K562 (cell line): Measurements from ENCODE around the gene TMPRSS5. TPM values are rescaled to one million over a fixed set of nuclear protein-coding genes. Genes with fewer than 3 reads are reported as not detected.

ENCODE experiments used
- ATAC-seq: fragments of 200-7000 bp; cut with Tn5 transposase; 3 replicates; pipeline ENCODE4 v1.9.1; 2020; ENCODE audit warnings: moderate library complexity
- BruUV-seq: library from RNA; stranded (reverse); fragments of 400-500 nt; replicated peaks from 2 replicates; lab custom pipeline; 2021; lab: Mats Ljungman, UMichigan
- CTCF ChIA-PET: fragments of 300-600 bp; formaldehyde crosslinking; extraction: SDS; loops from one replicate; lab custom pipeline; 2021; ENCODE audit warnings: low intra/inter-chr PET ratio; lab: Yijun Ruan, JAX
- POLR2A ChIA-PET: fragments of 300-600, 350-650 bp; sonication (Branson Sonifier 250); formaldehyde crosslinking; extraction: SDS; loops from one replicate; lab custom pipeline; 2021; ENCODE audit warnings: antibody characterized with exemption, inconsistent platforms; lab: Yijun Ruan, JAX
- DNase-seq, 4 experiments: peaks; one replicate each; pipeline versions ENCODE4 v3.0.0 to v3.0.0-alpha.2; 2011 to 2018; ENCODE audit warnings: low spot score in 3 of 4, mixed read lengths in 3 of 4; ENCODE audit errors: extremely low read depth in 1 of 4
- FAIRE-seq: peaks from 2 replicates; lab custom pipeline; 2011; peaks lifted over from hg19 to GRCh38; lab: Jason Lieb, UNC
- H2AFZ ChIP-seq: 2 replicates; pipeline ENCODE4 v1.6.0; 2011; ENCODE audit warnings: low read depth, low read length, control low read depth, inconsistent platforms
- H3K27ac ChIP-seq: fragments of 200-600 bp; 3 replicates; pipeline ENCODE4 v1.8.0; 2011; ENCODE audit warnings: low read depth, mild to moderate bottlenecking, control low read depth, inconsistent platforms, low read length, moderate library complexity, mixed read lengths; ENCODE audit errors: extremely low read depth
- H3K27me3 ChIP-seq, 2 experiments: fragments of 300-600 bp in 1 of 2; 2 replicates in 1 of 2; 3 replicates in 1 of 2; pipeline versions ENCODE4 v1.6.0 to v1.8.0; 2011; ENCODE audit warnings: inconsistent platforms in 2 of 2, low read length in 2 of 2, mild to moderate bottlenecking in 1 of 2, mixed read lengths in 1 of 2, moderate library complexity in 1 of 2; ENCODE audit not compliant: control insufficient read depth in 2 of 2, insufficient read depth in 2 of 2
- H3K36me3 ChIP-seq: fragments of 300-600 bp; 3 replicates; pipeline ENCODE4 v1.8.0; 2011; ENCODE audit warnings: mild to moderate bottlenecking, low read length, inconsistent platforms; ENCODE audit not compliant: control insufficient read depth, insufficient read depth
- H3K4me1 ChIP-seq, 2 experiments: fragments of 200-600 bp in 1 of 2; replicated peaks in 1 of 2; 2 replicates in 1 of 2; 3 replicates in 1 of 2; pipeline versions ENCODE4 v1.5.1 to v1.8.0; 2011; ENCODE audit warnings: inconsistent platforms in 2 of 2, low read length in 2 of 2, mild to moderate bottlenecking in 1 of 2, mixed read lengths in 1 of 2, moderate library complexity in 1 of 2; ENCODE audit not compliant: control insufficient read depth in 2 of 2, insufficient read depth in 2 of 2
- H3K4me2 ChIP-seq: 2 replicates; pipeline ENCODE4 v1.6.1; 2011; ENCODE audit warnings: low read length, control low read depth, inconsistent platforms, mixed read lengths; ENCODE audit not compliant: insufficient read depth
- H3K4me3 ChIP-seq: fragments of 200-600 bp; sonication (generic), shearing (Covaris generic); 2 replicates; pipeline ENCODE4 v1.5.1; 2016; ENCODE audit warnings: control low read depth, inconsistent platforms
- H3K79me2 ChIP-seq: fragments of 200-600 bp; 3 replicates; pipeline ENCODE4 v1.8.0; 2011; ENCODE audit warnings: low read length, inconsistent platforms; ENCODE audit not compliant: control insufficient read depth, insufficient read depth
- H3K9ac ChIP-seq, 2 experiments: 2 replicates each; pipeline versions ENCODE4 v1.6.0 to v1.6.1; 2011; ENCODE audit warnings: low read depth in 2 of 2, low read length in 2 of 2, control low read depth in 1 of 2, inconsistent platforms in 1 of 2, mild to moderate bottlenecking in 1 of 2, mixed read lengths in 1 of 2; ENCODE audit not compliant: insufficient read depth in 1 of 2
- H3K9me1 ChIP-seq: one replicate; pipeline ENCODE4 v1.6.0; 2011; ENCODE audit warnings: inconsistent platforms, mild to moderate bottlenecking, low read length, moderate library complexity; ENCODE audit not compliant: control insufficient read depth, insufficient read depth
- H3K9me3 ChIP-seq: replicated peaks from 2 replicates; pipeline ENCODE4 v1.5.1; 2011; ENCODE audit warnings: low read depth, low read length, inconsistent platforms; ENCODE audit not compliant: control insufficient read depth, insufficient read depth
- H4K20me1 ChIP-seq: replicated peaks from 2 replicates; pipeline ENCODE4 v1.6.1; 2011; ENCODE audit warnings: low read length, inconsistent platforms, mixed read lengths; ENCODE audit not compliant: control insufficient read depth, insufficient read depth
- BRD9 ChIP-seq: fragments of 450-650 bp; IDR thresholded peaks from 2 replicates; pipeline ENCODE4 v1.6.1; 2018; ENCODE audit warnings: low read depth; ENCODE audit not compliant: partially characterized antibody
- CBX1 ChIP-seq: sonication (generic); IDR thresholded peaks from 2 replicates; pipeline ENCODE4 v1.6.1; 2016; ENCODE audit warnings: antibody characterized with exemption, low read depth, mild to moderate bottlenecking
- HDAC1 ChIP-seq, 2 experiments: fragments of 450-650 bp; IDR thresholded peaks; 2 replicates each; pipeline ENCODE4 v1.6.1; 2016 to 2017; ENCODE audit warnings: inconsistent platforms in 1 of 2, mild to moderate bottlenecking in 1 of 2, moderate library complexity in 1 of 2
- HDAC6 ChIP-seq: IDR thresholded peaks from 2 replicates; pipeline ENCODE4 v1.6.1; 2012; ENCODE audit warnings: low read depth, mild to moderate bottlenecking, control low read depth, inconsistent platforms, low read length, moderate library complexity
- HLTF ChIP-seq: fragments of 450-650 bp; IDR thresholded peaks from 2 replicates; pipeline ENCODE4 v1.6.1; 2016
- KAT7 ChIP-seq: sonication (generic); formaldehyde crosslinking; IDR thresholded peaks from 2 replicates; pipeline ENCODE4 v1.8.0; 2022; ENCODE audit warnings: missing genetic modification reagents, mild to moderate bottlenecking, borderline replicate concordance
- MAFF ChIP-seq: IDR thresholded peaks from 2 replicates; pipeline ENCODE4 v1.6.1; 2012; ENCODE audit warnings: low read length, improper control_type of control experiment
- NKRF ChIP-seq: fragments of 450-650 bp; IDR thresholded peaks from 2 replicates; pipeline ENCODE4 v1.6.1; 2016; ENCODE audit warnings: borderline replicate concordance
- PHB ChIP-seq: fragments of 250-450 bp; sonication (Bioruptor Pico); IDR thresholded peaks from 2 replicates; pipeline ENCODE4 v1.5.0; 2021
- PRPF4 ChIP-seq: fragments of 200-400 bp; formaldehyde crosslinking; IDR thresholded peaks from one replicate; pipeline ENCODE4 v1.6.1; 2017; ENCODE audit warnings: low read length, low read depth, mild to moderate bottlenecking; ENCODE audit not compliant: insufficient read depth, poor library complexity, severe bottlenecking
- TBL1XR1 ChIP-seq, 2 experiments: IDR thresholded peaks; 2 replicates each; pipeline ENCODE4 v1.6.1; 2012; ENCODE audit warnings: improper control_type of control experiment in 2 of 2, low read length in 2 of 2, mild to moderate bottlenecking in 1 of 2
- ZBTB34 ChIP-seq: fragments of 250-450 bp; sonication (Bioruptor Pico); IDR thresholded peaks from 2 replicates; pipeline ENCODE4 v1.8.0; 2021; ENCODE audit warnings: mild to moderate bottlenecking, moderate library complexity
- ZNF449 ChIP-seq: fragments of 250-450 bp; sonication (Bioruptor Pico); IDR thresholded peaks from 2 replicates; pipeline ENCODE4 v1.8.0; 2022; ENCODE audit warnings: moderate library complexity, mild to moderate bottlenecking, inconsistent platforms
- ZNF518B ChIP-seq: fragments of 250-450 bp; sonication (Bioruptor Pico); IDR thresholded peaks from 2 replicates; pipeline ENCODE4 v1.5.0; 2021; ENCODE audit warnings: mild to moderate bottlenecking, moderate library complexity
- ZNF717 ChIP-seq: fragments of 250-450 bp; sonication (Bioruptor Pico); IDR thresholded peaks from 2 replicates; pipeline ENCODE4 v1.5.0; 2021
- WGBS: fragments of 100-300 bp; shearing (Covaris generic); methylation state at CpG from one replicate; pipeline ENCODE4 v1.1.6; 2016; ENCODE audit warnings: low coverage, mixed read lengths; ENCODE audit not compliant: insufficient coverage; ENCODE audit errors: missing lambda C conversion rate; 5-methylcytosine and 5-hydroxymethylcytosine counted together
- in situ Hi-C: fragments of 300-500 bp; cut with MboI; formaldehyde crosslinking; loops from 4 replicates; pipeline ENCODE4 v1.15.0; 2018; ENCODE audit warnings: inconsistent platforms, mixed read lengths
- intact Hi-C: fragments of 100-400 bp; cut with micrococcal nuclease; formaldehyde crosslinking; loops from 2 replicates; pipeline ENCODE4 v1.14.2; 2022
- polyA plus RNA-seq, 8 experiments: library from polyadenylated mRNA; depleted of rRNA in 4 of 8; stranded (reverse) in 5 of 8; unstranded in 3 of 8; fragments of >200 nt; fragmentation: Nextera tagmentation in 2 of 8; fragmentation: Illumina TruSeq in 1 of 8; extraction: Ambion mirVana in 2 of 8; extraction: Trizol in 1 of 8; gene quantifications; 2 replicates each; pipeline versions ENCODE4 v1.2.1 to v1.2.3, GENCODE V29; 2011 to 2014; ENCODE audit warnings: inconsistent platforms in 1 of 8, missing spikeins in 1 of 8
- total RNA-seq, 7 experiments: library from RNA; depleted of rRNA in 6 of 7; stranded (reverse); fragments of >200 nt in 6 of 7; fragmentation: Illumina TruSeq in 2 of 7; extraction: Trizol in 2 of 7; gene quantifications; 2 replicates each; pipeline versions ENCODE4 v1.2.1 to v1.2.3, GENCODE V29; 2011 to 2021; ENCODE audit warnings: low replicate concordance in 1 of 7

Gene TMPRSS5
- total and polyA plus RNA-seq, 9 of the 15 experiments (the other 6 are each of a cell fraction or from before 2014, with no cell fraction given), result 0.07 to 0.49 (median 0.17) TPM; not detected in 1

GRCh38 chr11:113651023-113651422 is 55.1 kb downstream of the TMPRSS5 start:
- ATAC-seq (no peak), FAIRE-seq (no peak), DNase-seq (no peak)
- Histone ChIP-seq H3K9me3 (peaks cover 6% of the 10 kb centered on the region; the same call in 1 of the 2 replicates), H3K4me3 (no peak overlapping the region), H3K4me2 (no peak overlapping the region), H3K79me2 (no peaks in the 10 kb centered on the region), H3K9ac (no peak overlapping the region), H3K36me3 (no peaks in the 10 kb centered on the region), H4K20me1 (no peaks in the 10 kb centered on the region), H3K9me1 (no peaks in the 10 kb centered on the region), H3K27ac (no peak overlapping the region), H3K4me1 (peaks cover 0 to 5% of the 10 kb centered on the region in 2 experiments; a peak in 3 of 5 replicates), H3K27me3 (no peaks in the 10 kb centered on the region), H2AFZ (no peak overlapping the region)
- POLR2A ChIA-PET, result interaction anchor here (0.5 kb wide), 1 partner anchor 36 kb away, joined by 3 read pairs; no protein-coding TSS in a partner anchor
- CTCF ChIA-PET, result no interaction called here
- in situ Hi-C loops (no loop called here), intact Hi-C loops (no loop called here)
- no TSS peak for BruUV-seq
- 35% methylated on average over 5 of the region's 5 CpGs for WGBS
- no peak for TF ChIP-seq ZNF717 (CRISPR knock-in tag)
- no peak for TF ChIP-seq PRPF4
- TF ChIP-seq HDAC6, result no peak
- no peak for TF ChIP-seq BRD9
- TF ChIP-seq TBL1XR1 (IDR thresholded peaks at IDR 0.05; ENCODE audit: low read length in 2 of 2), result no peak
- TF ChIP-seq ZBTB34 (CRISPR knock-in tag), result no peak
- TF ChIP-seq MAFF, result no peak
- no peak for TF ChIP-seq ZNF449
- TF ChIP-seq HDAC1 (IDR thresholded peaks at IDR 0.05), result no peak
- no peak for TF ChIP-seq NKRF
- TF ChIP-seq HLTF, result no peak
- no peak for TF ChIP-seq KAT7
- no peak for TF ChIP-seq CBX1
- no peak for TF ChIP-seq ZNF518B
- no peak for TF ChIP-seq PHB (CRISPR knock-in tag)
